ENCODE measurements around the gene DNAJB11. TPM values are rescaled to one million over a fixed set of nuclear protein-coding genes. Genes with fewer than 3 reads are reported as not detected.

Gene DNAJB11
- total RNA-seq, 1 experiment from 2014 or later, result 181 TPM

DNA sequence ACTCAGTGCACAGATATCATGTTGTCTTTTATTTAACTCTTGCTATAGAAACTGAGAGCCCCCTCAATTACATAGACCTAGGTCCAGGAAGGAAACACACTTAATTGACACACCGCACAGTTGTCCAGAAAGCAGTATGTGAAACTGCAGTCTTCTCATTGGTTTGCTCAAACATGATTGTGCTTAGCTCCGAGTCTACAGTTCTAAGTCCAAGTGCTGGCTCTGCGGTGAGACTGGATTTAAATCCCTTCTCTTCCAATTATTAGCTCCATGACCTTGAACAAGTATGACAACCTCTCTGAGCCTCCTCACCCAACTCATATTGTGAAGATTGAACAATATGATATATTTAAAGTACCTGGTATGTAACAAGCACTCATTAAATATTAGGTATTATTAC is 23.3 kb downstream of the DNAJB11 start:
- CTCF ChIA-PET, result no interaction called here
- intact Hi-C loops (cut with micrococcal nuclease; ENCODE audit: unreplicated experiment), result no loop called here
- BruUV-seq (replicated peaks), result no TSS peak

DNA sequence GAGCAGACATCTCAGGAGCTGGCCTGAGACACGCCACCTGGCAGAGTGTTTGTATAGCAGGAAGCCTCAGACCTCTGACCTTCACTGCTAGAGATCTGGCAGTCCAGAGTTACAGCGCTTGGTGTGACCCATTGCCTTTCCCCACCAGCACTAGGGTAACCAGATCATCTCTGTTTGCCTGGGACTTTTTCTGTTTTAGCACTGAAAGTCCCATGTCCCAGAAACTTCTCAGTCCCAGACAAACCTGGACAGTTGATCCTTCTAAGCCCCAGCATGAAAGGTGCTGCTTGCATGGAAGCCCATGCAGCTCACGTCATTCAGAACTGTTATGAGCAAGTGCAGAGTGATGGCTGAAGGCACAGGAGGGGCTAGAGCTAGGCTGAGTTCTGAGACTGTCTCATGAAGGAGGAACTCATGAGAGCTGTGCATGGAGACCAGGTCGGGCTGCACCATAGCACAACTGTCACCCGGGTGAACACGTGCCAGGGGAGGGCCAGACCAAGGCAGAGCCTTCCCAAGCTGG is 24.1 kb downstream of the DNAJB11 start:
- Mint-ChIP-seq H3K27me3 (ENCODE audit: unreplicated experiment) (no peaks in the 10 kb centered on the region), H3K9me3 (ENCODE audit: low read depth, unreplicated experiment) (no peaks in the 10 kb centered on the region), H3K36me3 (ENCODE audit: insufficient read depth, unreplicated experiment) (peaks cover 14% of the 10 kb centered on the region), H3K4me3 (ENCODE audit: low read depth, unreplicated experiment) (no peak overlapping the region), H3K27ac (ENCODE audit: unreplicated experiment) (no peak overlapping the region), H3K4me1 (ENCODE audit: low read depth, unreplicated experiment) (peaks cover 70% of the 10 kb centered on the region)
- intact Hi-C loops (cut with micrococcal nuclease; ENCODE audit: unreplicated experiment), result no loop called here
- CTCF ChIA-PET, result no interaction called here
- TF ChIP-seq, protein P1, sequence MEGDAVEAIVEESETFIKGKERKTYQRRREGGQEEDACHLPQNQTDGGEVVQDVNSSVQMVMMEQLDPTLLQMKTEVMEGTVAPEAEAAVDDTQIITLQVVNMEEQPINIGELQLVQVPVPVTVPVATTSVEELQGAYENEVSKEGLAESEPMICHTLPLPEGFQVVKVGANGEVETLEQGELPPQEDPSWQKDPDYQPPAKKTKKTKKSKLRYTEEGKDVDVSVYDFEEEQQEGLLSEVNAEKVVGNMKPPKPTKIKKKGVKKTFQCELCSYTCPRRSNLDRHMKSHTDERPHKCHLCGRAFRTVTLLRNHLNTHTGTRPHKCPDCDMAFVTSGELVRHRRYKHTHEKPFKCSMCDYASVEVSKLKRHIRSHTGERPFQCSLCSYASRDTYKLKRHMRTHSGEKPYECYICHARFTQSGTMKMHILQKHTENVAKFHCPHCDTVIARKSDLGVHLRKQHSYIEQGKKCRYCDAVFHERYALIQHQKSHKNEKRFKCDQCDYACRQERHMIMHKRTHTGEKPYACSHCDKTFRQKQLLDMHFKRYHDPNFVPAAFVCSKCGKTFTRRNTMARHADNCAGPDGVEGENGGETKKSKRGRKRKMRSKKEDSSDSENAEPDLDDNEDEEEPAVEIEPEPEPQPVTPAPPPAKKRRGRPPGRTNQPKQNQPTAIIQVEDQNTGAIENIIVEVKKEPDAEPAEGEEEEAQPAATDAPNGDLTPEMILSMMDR (IDR thresholded peaks at IDR 0.05; ENCODE audit: unreplicated experiment), result no peak
- no TSS peak for BruUV-seq (replicated peaks)
- no peak for DNase-seq

More for the DNA sequence above, 23.3 kb downstream of the DNAJB11 start:
- no peak overlapping the region for H3K4me3 Mint-ChIP-seq (ENCODE audit: low read depth, unreplicated experiment)
- no peaks in the 10 kb centered on the region for H3K27me3 Mint-ChIP-seq (ENCODE audit: unreplicated experiment)
- TF ChIP-seq, protein P1 (IDR thresholded peaks at IDR 0.05; ENCODE audit: unreplicated experiment), result no peak
- peaks cover 70% of the 10 kb centered on the region for H3K4me1 Mint-ChIP-seq (ENCODE audit: low read depth, unreplicated experiment)
- H3K36me3 Mint-ChIP-seq (ENCODE audit: insufficient read depth, unreplicated experiment), result peaks cover 11% of the 10 kb centered on the region
- H3K27ac Mint-ChIP-seq (ENCODE audit: unreplicated experiment), result no peak overlapping the region
- no peak for DNase-seq
- H3K9me3 Mint-ChIP-seq (ENCODE audit: low read depth, unreplicated experiment), result no peaks in the 10 kb centered on the region

DNA sequence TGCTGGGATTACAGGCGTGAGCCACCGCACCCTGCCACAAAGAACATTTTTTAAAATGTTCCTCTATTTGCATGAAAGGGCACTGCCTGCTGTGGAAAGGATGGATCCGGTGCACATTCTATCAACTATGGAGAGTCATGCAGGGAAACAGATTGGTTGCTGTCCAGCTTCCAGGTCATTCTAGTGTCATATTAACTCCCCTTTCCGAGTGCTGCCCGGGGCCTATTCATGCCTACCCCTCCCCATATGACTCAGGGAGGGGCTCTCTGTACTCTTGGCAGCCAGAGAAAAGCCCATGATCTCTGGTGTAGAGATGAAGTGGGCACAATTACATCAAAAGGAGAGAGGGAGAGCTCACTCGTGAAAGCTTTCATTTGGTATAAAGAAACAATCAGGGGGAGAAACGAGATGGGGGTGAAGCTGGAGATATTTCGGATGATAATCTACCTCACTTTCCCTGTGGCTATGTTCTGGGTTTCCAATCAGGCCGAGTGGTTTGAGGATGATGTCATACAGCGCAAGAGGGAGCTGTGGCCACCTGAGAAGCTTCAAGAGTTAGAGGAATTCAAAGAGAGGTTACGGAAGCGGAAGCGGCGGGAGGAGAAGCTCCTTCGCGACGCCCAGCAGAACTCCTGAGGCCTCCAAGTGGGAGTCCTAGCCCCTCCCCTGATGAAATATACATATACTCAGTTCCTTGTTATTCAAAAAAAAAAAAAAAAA is 26.2 kb downstream of the DNAJB11 start:
- CTCF ChIA-PET, result interaction anchor here (0.7 to 1.0 kb wide), 3 partner anchors 18 to 29 kb away, joined by 3 to 6 read pairs (median 4); no protein-coding TSS in a partner anchor
- intact Hi-C loops (cut with micrococcal nuclease; ENCODE audit: unreplicated experiment), result no loop called here
- H3K4me1 Mint-ChIP-seq (ENCODE audit: low read depth, unreplicated experiment), result peaks cover 67% of the 10 kb centered on the region
- H3K27ac Mint-ChIP-seq (ENCODE audit: unreplicated experiment), result peak overlapping the region; percentile 51
- H3K4me3 Mint-ChIP-seq (ENCODE audit: low read depth, unreplicated experiment), result no peak overlapping the region
- H3K27me3 Mint-ChIP-seq (ENCODE audit: unreplicated experiment), result no peaks in the 10 kb centered on the region
- DNase-seq, result no peak
- no peaks in the 10 kb centered on the region for H3K9me3 Mint-ChIP-seq (ENCODE audit: low read depth, unreplicated experiment)
- no TSS peak for BruUV-seq (replicated peaks)
- peaks cover 7% of the 10 kb centered on the region for H3K36me3 Mint-ChIP-seq (ENCODE audit: insufficient read depth, unreplicated experiment)
- TF ChIP-seq, protein P1 (IDR thresholded peaks at IDR 0.05; ENCODE audit: unreplicated experiment), result no peak

DNA sequence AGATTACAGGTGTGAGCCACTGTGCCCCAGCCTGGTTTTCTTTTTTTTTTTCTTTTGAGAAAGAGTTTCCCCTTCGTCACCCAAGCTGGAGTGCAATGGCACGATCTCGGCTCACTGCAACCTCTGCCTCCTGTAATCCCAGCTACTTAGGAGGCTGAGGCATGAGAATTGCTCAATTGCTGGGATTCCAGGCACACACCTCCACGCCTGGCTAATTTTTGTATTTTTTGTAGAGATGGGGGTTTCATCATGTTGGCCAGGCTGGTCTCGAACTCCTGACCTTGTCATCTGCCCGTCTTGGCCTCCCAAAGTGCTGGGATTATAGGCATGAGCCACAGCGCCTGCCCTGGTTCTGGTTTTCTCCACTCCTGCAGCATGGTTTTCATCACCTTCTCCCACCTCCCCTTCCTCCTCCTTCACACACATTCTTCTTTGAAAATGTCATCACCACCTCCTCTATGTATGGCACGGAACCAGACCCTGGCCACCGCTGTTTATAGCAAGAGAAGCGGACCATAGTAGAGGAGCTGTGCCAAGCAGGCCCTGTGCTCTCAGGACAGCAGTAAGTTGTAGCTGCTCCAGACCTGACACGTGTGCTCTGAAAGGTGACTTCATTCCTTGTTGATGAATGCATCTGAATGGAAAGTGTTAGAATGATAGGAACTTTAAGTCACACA is 27.7 kb downstream of the DNAJB11 start:
- Mint-ChIP-seq H3K36me3 (ENCODE audit: insufficient read depth, unreplicated experiment) (peaks cover 7% of the 10 kb centered on the region), H3K27ac (ENCODE audit: unreplicated experiment) (peak overlapping the region; percentile 84), H3K9me3 (ENCODE audit: low read depth, unreplicated experiment) (no peaks in the 10 kb centered on the region), H3K4me3 (ENCODE audit: low read depth, unreplicated experiment) (no peak overlapping the region), H3K4me1 (ENCODE audit: low read depth, unreplicated experiment) (peaks cover 62% of the 10 kb centered on the region), H3K27me3 (ENCODE audit: unreplicated experiment) (no peaks in the 10 kb centered on the region)
- CTCF ChIA-PET, result interaction anchor here (0.6 to 4.3 kb wide), 6 partner anchors 8 to 148 kb away, joined by 3 to 14 read pairs (median 6); no protein-coding TSS in a partner anchor
- BruUV-seq (replicated peaks), result no TSS peak
- TF ChIP-seq, protein P1 (IDR thresholded peaks at IDR 0.05; ENCODE audit: unreplicated experiment), result no peak
- intact Hi-C loops (cut with micrococcal nuclease; ENCODE audit: unreplicated experiment), result no loop called here
- peak; percentile 61 for DNase-seq

All from Calu3 (cell line).